GM18519 (cell line): ENCODE measurements around the gene ABL1.
"Not testable (repeated sequence)": the region's sequence is repeated elsewhere in the genome, so short reads cannot be mapped to it uniquely, and the experiment has no call there.

ENCODE experiments used
- ATAC-seq: cut with Tn5 transposase; IDR thresholded peaks from one replicate; pipeline ENCODE4 v1.9.1; 2021; ENCODE audit warnings: mild to moderate bottlenecking, moderate library complexity; ENCODE audit not compliant: unreplicated experiment, low FRiP score

The ABL1 gene

GRCh38 chr9:130834371-130835336, at the start of gene ABL1:
TSS of gene ABL1 (plus strand) at chr9:130835254. CDS start at chr9:130835447, 193 bp downstream.
- no peak for ATAC-seq

GRCh38 chr9:130785940-130786508, 49.0 kb upstream of the ABL1 start:
- ATAC-seq: no peak

GRCh38 chr9:130786526-130786925, 48.5 kb upstream of the ABL1 start:
- no peak for ATAC-seq

- ATAC-seq: no peak
Measured at GRCh38 chr9:130789747-130790672, 45.0 kb upstream of the ABL1 start.

GRCh38 chr9:130791303-130791894, 43.7 kb upstream of the ABL1 start:
- no peak for ATAC-seq

GRCh38 chr9:130793589-130793988, 41.5 kb upstream of the ABL1 start:
- ATAC-seq: no peak

DNA sequence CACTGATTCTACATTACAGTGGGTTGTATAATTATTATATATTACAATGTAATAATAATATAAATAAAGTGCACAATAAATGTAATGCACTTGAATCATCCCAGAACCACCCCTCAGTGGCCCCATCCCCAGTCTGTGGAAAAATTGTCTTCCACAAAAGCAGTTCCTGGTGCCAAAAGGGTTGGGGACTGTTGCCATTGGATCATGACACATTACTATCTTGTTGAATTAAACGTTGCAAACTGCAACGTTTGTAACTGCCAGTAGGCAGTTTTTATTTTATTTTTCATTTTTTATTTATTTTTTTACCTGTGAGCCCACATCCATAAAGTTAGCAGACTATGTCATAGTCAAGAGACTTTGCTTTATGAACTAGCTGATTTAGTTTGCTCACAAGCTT, 41.0 kb upstream of the ABL1 start:
- not testable (repeated sequence) for ATAC-seq

- ATAC-seq: not testable (repeated sequence)
Measured at GRCh38 chr9:130794423-130794822, 40.6 kb upstream of the ABL1 start.

GRCh38 chr9:130794923-130795495, 40.0 kb upstream of the ABL1 start:
- ATAC-seq: no peak

DNA sequence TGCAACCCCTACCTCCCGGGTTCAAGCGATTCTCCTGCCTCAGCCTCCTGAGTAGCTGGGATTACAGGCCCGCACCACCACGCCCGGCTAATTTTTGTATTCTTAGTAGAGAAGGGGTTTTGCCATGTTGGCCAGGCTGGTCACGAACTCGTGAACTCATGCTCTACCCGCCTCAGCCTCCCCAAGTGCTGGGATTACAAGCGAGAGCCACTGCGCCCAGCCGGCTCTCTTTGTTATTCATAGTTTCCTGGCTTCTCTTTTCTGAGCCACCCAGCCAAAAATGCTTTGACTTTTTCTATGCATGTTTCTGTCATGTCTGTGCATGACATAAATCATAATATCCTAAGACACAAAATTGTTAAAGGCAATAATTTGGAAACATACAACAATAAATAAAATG, 31.9 kb upstream of the ABL1 start:
- ATAC-seq: not testable (repeated sequence)

DNA sequence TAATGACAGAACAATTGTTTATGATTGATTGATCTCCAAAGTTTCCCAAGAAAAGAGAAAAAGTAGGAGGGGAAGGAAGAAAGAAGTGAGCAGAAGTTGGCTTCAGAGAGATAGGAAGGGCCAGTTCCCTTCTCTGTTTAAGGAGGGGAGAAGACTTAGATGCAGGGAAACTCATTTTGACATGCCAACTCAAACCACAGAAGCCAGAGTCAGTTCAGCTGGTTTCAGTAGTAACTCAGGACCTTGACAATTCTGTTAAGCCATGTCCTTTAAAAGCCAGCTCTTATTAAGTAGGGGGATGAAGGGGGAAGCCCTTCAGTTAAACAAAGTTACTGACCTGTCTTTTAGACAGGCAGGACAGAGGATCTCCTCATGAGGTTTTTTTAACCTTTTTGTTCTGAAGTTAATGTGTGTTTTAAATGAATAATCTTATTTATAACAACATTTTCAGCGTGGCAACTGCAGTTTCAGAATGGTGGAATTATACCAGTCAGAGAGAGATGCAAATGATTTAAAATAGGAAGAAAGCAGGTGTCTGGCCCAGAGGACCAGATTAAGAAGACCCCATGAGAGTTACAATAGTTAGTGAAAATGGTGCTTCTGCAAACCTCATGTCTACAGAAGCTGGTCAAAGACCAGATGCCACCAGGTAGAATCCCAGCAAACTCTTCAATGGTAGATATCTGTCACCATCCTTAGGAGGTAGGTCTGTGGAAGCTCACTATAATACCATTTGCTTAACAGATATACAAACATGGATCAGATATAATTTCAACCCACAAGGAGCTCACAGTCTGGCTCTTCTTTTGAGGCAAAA, 29.3 kb upstream of the ABL1 start:
- ATAC-seq: no peak

- no peak for ATAC-seq
Measured at GRCh38 chr9:130806327-130806716, 28.7 kb upstream of the ABL1 start.

DNA sequence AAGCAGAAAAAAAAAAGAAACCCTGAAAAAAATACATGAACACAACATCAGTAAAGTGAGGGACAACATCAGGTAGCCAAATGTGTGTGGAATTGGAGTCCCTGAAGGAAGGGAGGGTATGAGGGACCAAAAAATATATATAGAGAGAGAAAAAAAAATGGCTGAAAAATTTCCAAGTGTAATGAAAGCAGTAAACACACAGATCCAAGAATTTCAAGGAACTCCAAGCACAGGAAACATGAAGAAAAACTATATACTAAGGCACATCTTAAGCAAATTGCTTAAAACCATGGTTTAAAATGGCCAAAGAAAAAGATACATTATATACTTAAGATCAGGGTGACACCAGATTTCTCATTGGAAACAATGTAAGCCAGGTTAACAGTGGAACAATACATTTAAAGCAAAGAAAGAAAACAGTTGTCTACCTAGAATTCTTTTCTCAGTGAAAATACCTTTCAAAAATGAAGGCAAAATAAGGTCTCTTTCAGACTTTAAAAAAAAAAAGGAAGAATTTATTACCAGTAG, 24.4 kb upstream of the ABL1 start:
- no peak for ATAC-seq

DNA sequence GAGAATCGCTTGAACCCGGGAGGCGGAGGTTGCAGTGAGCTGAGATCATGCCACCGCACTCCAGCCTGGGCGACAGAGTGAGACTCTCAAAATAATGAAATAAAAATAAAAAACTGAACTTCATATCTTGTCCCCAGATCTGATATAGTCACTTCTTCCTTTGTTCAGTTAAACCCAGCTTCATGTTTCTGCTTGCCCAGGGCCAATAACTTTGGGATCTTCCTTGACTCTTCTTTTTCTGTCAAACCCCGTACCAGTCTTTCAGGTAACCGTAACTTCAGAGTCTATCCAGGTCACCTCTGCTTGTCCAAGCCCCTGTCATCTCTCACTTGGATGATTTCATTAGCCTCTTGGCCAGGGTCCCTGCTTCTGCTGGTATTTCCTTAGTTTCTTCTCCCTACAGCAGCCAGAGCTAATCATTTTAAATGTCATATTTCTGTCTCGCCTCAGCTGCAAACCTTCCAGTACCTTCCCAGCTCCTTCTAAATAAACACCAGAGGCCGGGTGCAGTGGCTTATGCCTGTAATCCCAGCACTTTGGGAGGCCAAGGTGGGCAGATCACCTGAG, 19.7 kb upstream of the ABL1 start:
- no peak for ATAC-seq

GRCh38 chr9:130817914-130818313, 17.1 kb upstream of the ABL1 start:
- no peak for ATAC-seq

DNA sequence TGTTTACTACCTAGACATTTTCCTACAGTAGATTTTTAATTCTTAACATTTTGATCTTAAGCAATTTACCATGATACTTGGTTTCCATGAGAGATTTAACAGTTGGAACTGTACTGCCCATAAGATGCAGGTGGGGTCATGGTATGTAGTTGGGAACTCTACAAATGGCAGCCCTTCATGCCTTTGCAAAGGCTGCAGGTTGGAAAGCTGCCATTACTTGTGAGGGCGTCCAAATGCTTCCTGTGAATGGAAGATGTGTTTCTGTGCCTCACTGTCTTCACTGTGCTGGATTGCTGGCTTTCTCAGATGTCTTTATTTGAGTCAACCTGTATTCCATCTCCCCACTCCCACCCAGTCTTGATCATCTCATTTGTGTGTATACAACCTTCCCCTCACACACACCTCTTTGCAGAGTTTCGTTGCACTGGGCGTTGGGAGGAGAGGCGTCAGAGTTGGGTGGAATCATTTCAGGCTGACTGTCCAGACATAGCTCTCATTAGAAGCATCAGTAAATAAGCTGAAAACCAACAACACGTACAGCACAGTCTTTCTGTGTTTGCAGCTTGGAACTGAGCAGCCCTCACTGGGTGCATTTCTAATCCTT, 14.8 kb upstream of the ABL1 start:
- ATAC-seq: no peak

DNA sequence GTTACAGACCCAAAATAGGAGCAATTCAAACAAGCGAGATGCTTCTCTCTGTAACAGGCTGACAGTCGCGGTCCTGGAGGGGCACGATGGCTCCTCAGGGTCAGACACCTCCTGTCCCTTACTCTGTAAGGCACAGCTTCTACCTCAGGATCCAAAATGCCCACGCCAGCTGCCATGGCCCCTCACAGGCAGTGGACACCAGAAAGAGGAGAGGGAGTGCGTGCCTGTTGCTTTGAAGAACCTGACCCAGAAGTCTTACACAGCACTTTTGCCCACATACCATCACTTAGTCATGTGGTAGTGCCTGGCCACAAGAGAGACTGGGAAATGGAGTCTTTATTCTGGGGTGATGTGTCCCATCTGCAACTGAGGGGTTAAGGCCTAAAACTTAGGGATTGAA, 11.6 kb upstream of the ABL1 start:
- no peak for ATAC-seq

DNA sequence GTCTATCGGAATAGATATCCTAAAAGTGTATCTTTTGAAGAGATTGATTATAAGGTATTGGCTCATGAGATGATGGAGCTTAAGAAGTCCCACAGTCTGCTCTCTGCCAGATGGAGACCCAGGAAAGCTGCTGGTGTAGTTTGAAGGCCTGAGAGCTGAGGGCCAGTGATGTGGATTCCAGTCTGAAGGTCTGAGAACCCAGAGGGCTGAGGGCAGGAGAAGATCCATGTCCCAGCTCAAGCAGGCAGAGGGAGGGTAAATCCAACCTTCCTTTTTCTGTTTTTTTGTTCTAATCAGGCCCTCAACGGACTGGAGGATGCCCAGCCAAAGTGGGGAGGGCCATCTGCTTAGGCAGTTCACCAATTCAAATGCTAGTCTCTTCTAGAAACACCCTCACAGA, 11.0 kb upstream of the ABL1 start:
- no peak for ATAC-seq
